NCI-H1694 treated with DMSO at 0.1 percent for 48 hours (cell line): Measurements from ENCODE around the gene ARMC7.
"Not testable (repeated sequence)": the region's sequence is repeated elsewhere in the genome, so short reads cannot be mapped to it uniquely, and the experiment has no call there.

Source experiments
- DNase-seq: peaks from one replicate; lab custom pipeline; 2025; lab: John Stamatoyannopoulos, UW

ARMC7 gene

DNA sequence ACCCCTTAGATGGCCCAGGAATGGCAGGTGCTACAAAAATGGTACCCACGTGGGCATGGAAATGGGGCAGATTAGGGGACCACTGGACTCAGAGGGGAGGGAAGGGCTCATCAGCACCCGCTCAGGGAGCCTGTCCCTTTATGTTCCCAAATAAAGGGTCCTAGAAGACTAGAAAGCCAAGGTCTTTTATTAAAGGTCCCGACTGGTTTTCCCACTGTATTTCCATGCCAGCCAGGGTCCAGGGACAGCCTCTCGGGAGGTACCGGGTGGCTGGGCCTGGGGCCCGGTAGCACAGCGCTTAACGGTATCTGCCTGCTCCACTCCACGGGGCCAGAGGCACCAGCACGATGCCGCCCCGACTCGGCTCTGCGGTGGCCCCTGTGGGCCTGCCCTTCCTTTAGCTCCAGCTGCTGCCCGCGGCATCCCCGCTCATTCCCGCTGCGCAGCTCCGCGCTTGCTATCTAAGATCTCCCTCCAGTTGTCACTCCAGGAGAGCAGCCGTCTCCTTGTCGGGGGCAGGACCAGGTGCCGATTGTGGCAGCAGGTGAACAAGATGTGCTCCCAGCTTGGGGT is 20.4 kb downstream of the ARMC7 start:
- DNase-seq: no peak

- peak; percentile 45 for DNase-seq
Measured at GRCh38 chr17:75130632-75131277, 21.0 kb downstream of the ARMC7 start.

- DNase-seq: peak; percentile 43
Measured at GRCh38 chr17:75131278-75132017, 21.7 kb downstream of the ARMC7 start, which contains the start of gene NT5C. Gene NT5C, minus strand, starts transcription at chr17:75131742. Its CDS starts 35 bp downstream, at chr17:75131707.

GRCh38 chr17:75132018-75133000 is 22.5 kb downstream of the ARMC7 start:
- not testable (repeated sequence) for DNase-seq

- no peak for DNase-seq
Measured at GRCh38 chr17:75133001-75133400, 23.2 kb downstream of the ARMC7 start.

DNA sequence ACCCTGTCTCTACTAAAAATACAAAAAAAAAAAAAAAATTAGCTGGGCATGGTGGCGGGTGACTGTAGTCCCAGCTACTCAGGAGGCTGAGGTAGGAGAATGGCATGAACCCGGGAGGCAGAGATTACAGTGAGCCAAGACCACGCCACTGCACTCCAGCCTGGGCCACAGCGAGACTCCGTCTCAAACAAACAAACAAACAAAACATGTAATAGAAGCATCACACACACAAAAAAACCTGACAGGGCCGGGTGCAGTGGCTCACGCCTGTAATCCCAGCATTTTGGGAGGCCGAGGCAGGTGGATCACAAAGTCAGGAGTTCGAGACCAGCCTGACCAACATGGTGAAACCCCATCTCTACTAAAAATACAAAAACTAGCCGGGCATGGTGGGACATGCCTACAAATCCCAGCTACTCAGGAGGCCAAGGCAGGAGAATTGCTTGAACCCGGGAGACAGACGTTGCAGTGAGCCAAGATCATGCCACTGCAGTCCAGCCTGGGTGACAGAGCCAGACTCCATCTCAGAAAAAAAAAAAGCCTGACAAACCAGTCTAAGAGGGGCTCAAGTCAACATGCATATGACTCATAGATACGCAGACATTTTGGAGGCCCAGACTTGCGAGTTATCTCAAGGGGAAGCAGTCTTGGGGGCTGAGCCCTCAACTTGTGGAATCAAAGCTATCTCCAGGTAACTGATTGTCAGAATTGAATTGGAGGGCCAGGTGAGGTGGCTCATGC is 24.0 kb downstream of the ARMC7 start:
- not testable (repeated sequence) for DNase-seq

DNA sequence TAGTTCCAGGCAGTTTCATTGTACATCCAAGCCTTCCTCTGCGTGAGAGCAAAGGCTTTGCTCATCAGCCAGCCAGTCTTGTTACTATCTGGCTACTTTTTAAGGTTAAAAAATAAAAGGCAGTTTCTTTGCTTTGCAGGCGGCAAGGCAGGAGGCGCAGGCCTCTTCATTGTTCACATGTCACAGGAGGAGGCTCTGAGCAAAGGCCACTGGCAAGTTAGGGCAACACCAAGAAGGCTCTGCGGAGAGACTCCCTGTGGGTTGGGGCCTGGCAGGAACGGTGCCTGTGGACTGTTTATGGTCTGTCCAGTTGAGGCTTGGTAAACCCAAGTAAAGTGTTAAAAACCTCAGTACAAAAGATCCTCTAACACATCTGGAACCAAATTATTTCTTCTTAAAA is 25.7 kb downstream of the ARMC7 start:
- DNase-seq: no peak

DNA sequence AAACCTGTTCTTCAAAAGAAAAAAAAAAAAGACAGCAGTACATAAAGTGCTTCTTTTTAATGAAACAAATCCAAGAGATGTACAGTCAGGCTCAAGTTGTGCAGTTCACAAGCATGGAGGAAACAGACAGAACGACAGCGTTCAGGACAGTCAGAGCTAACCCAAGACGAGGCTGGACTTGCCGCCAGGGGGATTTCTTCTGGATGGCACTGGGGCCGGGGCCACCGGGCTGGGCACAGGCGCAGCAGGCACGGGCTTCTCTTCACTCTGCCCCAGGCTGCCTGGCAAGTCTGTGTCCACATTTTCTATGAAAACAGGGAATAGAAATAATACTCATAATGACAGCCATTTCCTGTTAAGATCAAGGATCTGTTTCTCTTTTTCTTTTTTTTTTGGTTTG is 26.2 kb downstream of the ARMC7 start:
- no peak for DNase-seq

DNA sequence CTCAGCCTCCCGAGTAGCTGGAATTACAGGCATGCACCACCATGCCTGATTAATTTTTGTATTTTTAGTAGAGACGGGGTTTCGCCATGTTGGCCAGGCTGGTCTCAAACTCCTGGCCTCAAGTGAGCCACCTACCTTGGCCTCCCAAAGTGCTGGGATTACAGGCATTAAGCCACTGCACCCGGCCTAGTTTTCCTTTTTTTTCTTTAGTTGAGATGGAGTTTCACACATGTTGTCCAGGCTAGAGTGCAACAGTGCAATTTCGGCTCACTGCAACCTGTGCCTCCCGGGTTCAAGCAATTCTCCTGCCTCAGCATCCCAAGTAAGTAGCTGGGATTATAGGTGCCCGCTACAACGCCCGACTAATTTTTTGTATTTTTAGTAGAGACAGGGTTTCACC is 28.0 kb downstream of the ARMC7 start:
- not testable (repeated sequence) for DNase-seq

- no peak for DNase-seq
Measured at GRCh38 chr17:75138519-75138918, 28.8 kb downstream of the ARMC7 start.

DNA sequence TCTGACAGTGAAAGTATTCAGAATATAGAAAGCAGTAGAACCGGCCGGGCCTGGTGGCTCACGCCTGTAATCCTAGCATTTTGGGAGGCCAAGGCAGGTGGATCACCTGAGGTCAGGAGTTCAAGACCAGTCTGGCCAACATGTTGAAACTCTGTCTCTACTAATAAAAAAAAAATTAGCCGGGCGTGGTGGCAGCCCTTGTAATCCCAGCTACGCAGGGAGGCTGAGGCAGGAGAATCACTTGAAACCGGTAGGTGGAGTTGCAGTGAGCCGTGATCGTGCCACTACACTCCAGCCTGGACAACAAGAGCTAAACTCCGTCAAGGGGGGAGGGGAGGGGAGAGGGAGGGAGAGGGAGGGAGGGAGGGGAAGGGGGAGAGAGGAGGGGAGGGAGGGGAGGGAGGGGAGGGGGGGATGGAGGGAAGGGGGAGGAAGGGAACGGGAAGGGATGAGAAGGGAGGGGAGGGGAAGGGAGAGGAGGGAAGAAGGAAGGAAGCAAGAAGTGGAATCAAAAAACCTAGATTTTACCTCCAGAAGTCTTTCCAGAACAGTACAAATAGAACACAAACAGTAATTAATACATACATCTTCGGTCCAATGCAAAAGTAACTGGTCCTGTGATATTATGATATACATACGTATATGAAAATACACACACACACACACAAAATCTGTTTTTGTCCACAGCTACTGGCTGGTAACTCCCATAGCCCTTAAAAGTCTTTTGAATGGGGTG is 32.6 kb downstream of the ARMC7 start:
- DNase-seq: no peak

DNA sequence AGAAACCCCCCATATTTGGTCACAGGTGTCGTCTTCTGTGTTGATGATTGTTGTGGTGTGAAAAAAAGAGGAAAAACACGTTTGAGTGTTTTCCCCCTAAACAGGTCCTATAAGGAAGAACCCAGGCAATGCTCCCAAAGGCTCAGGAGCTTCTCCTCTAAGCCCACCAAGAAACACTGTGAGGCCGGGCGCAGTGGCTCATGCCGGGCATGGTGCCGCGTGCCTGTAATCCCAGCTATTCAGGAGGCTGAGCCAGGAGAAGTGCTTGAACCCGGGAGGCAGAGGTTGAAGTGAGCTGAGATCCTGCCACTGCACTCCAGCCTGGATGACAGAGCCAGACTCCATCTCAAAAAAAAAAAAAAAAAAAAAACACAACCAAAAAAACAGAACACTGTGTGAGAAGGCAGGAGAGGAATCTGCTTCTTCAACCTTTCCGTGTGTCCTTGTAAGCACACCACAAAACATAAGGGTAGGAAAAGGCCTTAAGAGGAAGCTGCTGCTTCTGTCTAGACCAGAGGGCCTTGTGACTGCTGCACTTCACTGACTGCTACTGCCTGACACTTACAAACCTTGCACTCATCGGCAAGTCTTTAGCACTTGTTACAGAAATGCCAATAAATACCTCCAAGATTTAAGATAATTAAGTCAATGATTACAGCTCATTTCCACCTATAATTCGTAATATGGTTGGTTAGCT is 35.2 kb downstream of the ARMC7 start:
- no peak for DNase-seq

GRCh38 chr17:75146592-75146991 is 36.8 kb downstream of the ARMC7 start:
- DNase-seq: no peak

DNA sequence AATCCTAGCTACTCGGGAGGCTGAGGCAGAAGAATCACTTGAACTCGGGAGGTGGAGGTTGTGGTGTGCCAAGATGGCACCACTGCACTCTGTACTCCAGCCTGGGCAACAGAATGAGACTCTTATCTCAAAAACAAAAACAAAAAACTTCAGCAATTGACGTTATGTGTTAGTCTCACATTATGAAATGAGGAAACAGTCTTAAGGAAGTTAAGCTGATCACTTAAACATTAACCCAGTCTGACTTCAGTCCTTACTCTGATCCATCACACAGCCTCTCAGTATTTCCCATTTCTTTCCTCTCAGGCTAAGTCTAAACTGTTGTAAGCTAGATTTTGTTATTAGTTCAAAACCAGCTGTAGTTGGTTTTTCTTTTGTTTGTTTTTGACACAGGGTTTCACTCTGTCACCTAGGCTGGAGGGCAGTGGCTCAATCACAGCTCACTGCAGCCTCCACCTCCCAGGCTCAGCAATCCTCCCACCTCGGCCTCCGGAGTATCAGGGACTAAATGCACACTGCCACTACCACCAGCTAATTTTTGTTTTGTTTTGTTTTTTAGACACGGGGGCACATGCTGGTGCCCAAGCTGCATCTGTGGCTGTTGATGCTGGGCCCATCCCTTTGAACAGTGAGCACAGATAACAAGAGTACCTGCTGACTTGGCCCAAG is 38.2 kb downstream of the ARMC7 start:
- no peak for DNase-seq

DNA sequence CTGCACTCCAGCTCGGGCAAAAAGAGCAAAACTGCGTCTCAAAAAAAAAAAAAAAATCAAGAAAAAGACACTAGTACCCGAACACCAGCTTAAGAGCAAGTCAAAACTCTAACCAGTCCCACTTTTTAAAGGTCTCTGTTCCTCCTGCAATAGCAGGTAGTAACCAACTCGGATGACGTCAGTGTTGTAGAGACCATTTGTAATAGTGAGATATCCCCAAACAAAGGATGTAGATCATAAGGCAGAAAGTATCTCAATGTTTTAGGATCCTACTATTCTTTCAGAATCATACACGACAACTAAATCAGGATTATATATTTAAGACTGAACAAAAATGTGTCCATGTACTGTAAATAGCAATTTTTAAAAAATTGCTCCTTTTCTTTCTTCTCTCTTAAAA is 42.2 kb downstream of the ARMC7 start:
- no peak for DNase-seq

DNA sequence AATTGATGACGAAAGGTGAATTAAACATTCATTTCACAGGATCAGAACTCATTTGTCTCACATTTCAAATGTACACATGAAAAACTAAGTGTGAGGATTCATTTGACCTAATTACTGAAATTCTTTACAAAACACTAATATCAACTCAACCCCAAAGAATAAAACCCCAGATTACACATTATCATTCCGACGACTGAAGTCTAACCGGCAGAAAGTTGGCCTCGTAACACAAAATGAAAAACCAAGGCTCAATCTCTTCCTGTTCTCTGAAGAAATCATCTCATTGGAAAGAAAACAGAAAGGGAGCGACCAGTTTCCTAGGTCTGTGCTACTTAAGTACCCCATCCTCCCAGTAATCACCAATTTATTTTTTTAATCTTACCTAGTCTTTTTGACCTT is 42.8 kb downstream of the ARMC7 start:
- DNase-seq: no peak

- peak; percentile 45 for DNase-seq
Measured at GRCh38 chr17:75152922-75153779, 43.4 kb downstream of the ARMC7 start.

- DNase-seq: no peak
Measured at GRCh38 chr17:75153780-75154194, 44.0 kb downstream of the ARMC7 start.
